Measurements from ENCODE around the gene AMER3.
A peak's percentile ranks its signal among the peaks of the same experiment; 100 is the strongest.
"Not testable (repeated sequence)": the region's sequence is repeated elsewhere in the genome, so short reads cannot be mapped to it uniquely, and the experiment has no call there.

The AMER3 gene

GRCh38 chr2:130755256-130756052 is at the start of gene AMER3:
Gene AMER3 (plus strand): TSS chr2:130755540. CDS start chr2:130762073, 6,533 bp downstream.
- no peak for DNase-seq (ENCODE audit: low spot score)

- DNase-seq (ENCODE audit: low spot score), result not testable (repeated sequence)
These were observed 40.5 kb upstream of the AMER3 start for GRCh38 chr2:130714795-130715194.

GRCh38 chr2:130720036-130720435 is 35.3 kb upstream of the AMER3 start:
- no peak for DNase-seq (ENCODE audit: low spot score)

- DNase-seq (ENCODE audit: low spot score), result no peak
These were observed 34.8 kb upstream of the AMER3 start for GRCh38 chr2:130720528-130720927.

- no peak for DNase-seq (ENCODE audit: low spot score)
These were observed 30.9 kb upstream of the AMER3 start for GRCh38 chr2:130724455-130724854.

GRCh38 chr2:130726614-130727180 is 28.6 kb upstream of the AMER3 start:
- DNase-seq (ENCODE audit: low spot score), result no peak

GRCh38 chr2:130727286-130727924 is 27.9 kb upstream of the AMER3 start:
- DNase-seq (ENCODE audit: low spot score), result peak; percentile 82

GRCh38 chr2:130728007-130728454 is 27.3 kb upstream of the AMER3 start:
- DNase-seq (ENCODE audit: low spot score), result no peak

- DNase-seq (ENCODE audit: low spot score), result no peak
These were observed 26.6 kb upstream of the AMER3 start, which contains the start of gene GPR148 for GRCh38 chr2:130728549-130729316. Gene GPR148 (plus strand): TSS chr2:130729070. CDS start chr2:130729152, 82 bp downstream.

- no peak for DNase-seq (ENCODE audit: low spot score)
These were observed 25.7 kb upstream of the AMER3 start for GRCh38 chr2:130729322-130730299.

- not testable (repeated sequence) for DNase-seq (ENCODE audit: low spot score)
These were observed 23.1 kb upstream of the AMER3 start for GRCh38 chr2:130732257-130732656.

- DNase-seq (ENCODE audit: low spot score), result no peak
These were observed 20.1 kb upstream of the AMER3 start for GRCh38 chr2:130735200-130735599.

GRCh38 chr2:130736487-130736886 is 18.9 kb upstream of the AMER3 start:
- no peak for DNase-seq (ENCODE audit: low spot score)

GRCh38 chr2:130737592-130737991 is 17.7 kb upstream of the AMER3 start:
- no peak for DNase-seq (ENCODE audit: low spot score)

GRCh38 chr2:130740671-130741070 is 14.7 kb upstream of the AMER3 start:
- DNase-seq (ENCODE audit: low spot score), result no peak

GRCh38 chr2:130743278-130743677 is 12.1 kb upstream of the AMER3 start:
- DNase-seq (ENCODE audit: low spot score), result no peak

- no peak for DNase-seq (ENCODE audit: low spot score)
These were observed 10.8 kb upstream of the AMER3 start for GRCh38 chr2:130744287-130745117.

GRCh38 chr2:130749078-130749477 is 6.3 kb upstream of the AMER3 start:
- DNase-seq (ENCODE audit: low spot score), result no peak

GRCh38 chr2:130749641-130750040 is 5.7 kb upstream of the AMER3 start:
- no peak for DNase-seq (ENCODE audit: low spot score)

GRCh38 chr2:130754811-130755210 is 529 bp upstream of the AMER3 start:
- DNase-seq (ENCODE audit: low spot score), result no peak
